Measurements from ENCODE around the gene ABHD14A.
A peak's percentile ranks its signal among the peaks of the same experiment; 100 is the strongest.

The ABHD14A gene

GRCh38 chr3:52001443-52001974, 26.6 kb downstream of the ABHD14A start:
- H3K9me3 Mint-ChIP-seq = no peaks in the 10 kb centered on the region
- TF ChIP-seq CTCF (IDR thresholded peaks at IDR 0.05; ENCODE audit: unreplicated experiment in 3 of 3) = peak; percentile 90 to 96 (median 95)
- H3K4me1 Mint-ChIP-seq = peaks cover 56% of the 10 kb centered on the region
- H3K27me3 Mint-ChIP-seq (ENCODE audit: low read depth) = peaks cover 9% of the 10 kb centered on the region
- no peak overlapping the region for H3K4me3 Mint-ChIP-seq
- H3K27ac Mint-ChIP-seq = peak overlapping the region in 1 of 3 experiments; percentile 87
- H3K36me3 Mint-ChIP-seq (ENCODE audit: low read depth) = no peaks in the 10 kb centered on the region

- TF ChIP-seq CTCF (IDR thresholded peaks at IDR 0.05; ENCODE audit: unreplicated experiment in 3 of 3) = no peak
- H3K27me3 Mint-ChIP-seq (ENCODE audit: low read depth) = peaks cover 13% of the 10 kb centered on the region
- H3K27ac Mint-ChIP-seq = peak overlapping the region; percentile 75 to 87 (median 79)
- peaks cover 60% of the 10 kb centered on the region for H3K4me1 Mint-ChIP-seq
- no peaks in the 10 kb centered on the region for H3K9me3 Mint-ChIP-seq
- peak overlapping the region; percentile 44 to 54 (median 47) for H3K4me3 Mint-ChIP-seq
- H3K36me3 Mint-ChIP-seq (ENCODE audit: low read depth) = no peaks in the 10 kb centered on the region
Observed at GRCh38 chr3:52002748-52003147, 27.9 kb downstream of the ABHD14A start.

- Mint-ChIP-seq H3K27ac (peak overlapping the region; percentile 61 to 89 (median 79)), H3K27me3 (ENCODE audit: low read depth) (peaks cover 14% of the 10 kb centered on the region), H3K4me1 (peaks cover 55% of the 10 kb centered on the region), H3K4me3 (peak overlapping the region in 2 of 3 experiments; percentile 12 to 28), H3K36me3 (ENCODE audit: low read depth) (no peaks in the 10 kb centered on the region), H3K9me3 (no peaks in the 10 kb centered on the region)
- peak; percentile 68 to 83 (median 78) for TF ChIP-seq CTCF (IDR thresholded peaks at IDR 0.05; ENCODE audit: unreplicated experiment in 3 of 3)
Observed at GRCh38 chr3:52004163-52004787, 29.4 kb downstream of the ABHD14A start.

- no peak for TF ChIP-seq CTCF (IDR thresholded peaks at IDR 0.05; ENCODE audit: unreplicated experiment in 3 of 3)
- H3K27me3 Mint-ChIP-seq (ENCODE audit: low read depth) = peaks cover 14% of the 10 kb centered on the region
Observed at GRCh38 chr3:52004906-52005395, 30.1 kb downstream of the ABHD14A start.

GRCh38 chr3:52005571-52005986, 30.7 kb downstream of the ABHD14A start:
- H3K4me3 Mint-ChIP-seq = peak overlapping the region; percentile 23 to 62 (median 55)
- no peak for TF ChIP-seq CTCF (IDR thresholded peaks at IDR 0.05; ENCODE audit: unreplicated experiment in 3 of 3)
- H3K36me3 Mint-ChIP-seq (ENCODE audit: low read depth) = no peaks in the 10 kb centered on the region
- H3K27me3 Mint-ChIP-seq (ENCODE audit: low read depth) = peaks cover 14% of the 10 kb centered on the region
- peaks cover 55% of the 10 kb centered on the region for H3K4me1 Mint-ChIP-seq
- peak overlapping the region; percentile 61 to 84 (median 83) for H3K27ac Mint-ChIP-seq
- no peaks in the 10 kb centered on the region for H3K9me3 Mint-ChIP-seq

More at GRCh38 chr3:52004906-52005395, 30.1 kb downstream of the ABHD14A start:
- Mint-ChIP-seq H3K9me3 (no peaks in the 10 kb centered on the region), H3K4me3 (peak overlapping the region in 2 of 3 experiments; percentile 26 to 55), H3K27ac (peak overlapping the region; percentile 79 to 89 (median 83)), H3K36me3 (ENCODE audit: low read depth) (no peaks in the 10 kb centered on the region), H3K4me1 (peaks cover 55% of the 10 kb centered on the region)
